Measurements from ENCODE around the gene MKLN1. TPM values are rescaled to one million over a fixed set of nuclear protein-coding genes. Genes with fewer than 3 reads are reported as not detected.

MKLN1 gene
- total and polyA plus RNA-seq, 4 donors: 7.1 to 48.4 (median 25.5) TPM

GRCh38 chr7:131443496-131443895, 115.8 kb downstream of the MKLN1 start:
- Histone ChIP-seq H3K27ac (ENCODE audit: low read depth in 1 of 2, low read length in 2 of 2) (no peak overlapping the region), H3K9me3 (ENCODE audit: control insufficient read depth in 4 of 4, low read length in 3 of 4) (no peaks in the 10 kb centered on the region), H3K4me1 (ENCODE audit: control insufficient read depth in 4 of 4, insufficient read depth in 4 of 4, low read length in 3 of 4) (no peaks in the 10 kb centered on the region), H3K9ac (ENCODE audit: low read depth in 1 of 2, low read length in 2 of 2) (no peak overlapping the region), H3K27me3 (ENCODE audit: control insufficient read depth in 4 of 4, insufficient read depth in 4 of 4, low read length in 3 of 4) (no peaks in the 10 kb centered on the region), H3K36me3 (ENCODE audit: control insufficient read depth in 4 of 4, insufficient read depth in 3 of 4, low read depth in 1 of 4, low read length in 3 of 4) (peaks cover 2 to 28% (median 18%) of the 10 kb centered on the region in 4 donors), H3K4me3 (ENCODE audit: low read depth in 1 of 3, low read length in 3 of 3) (no peak overlapping the region)
- TF ChIP-seq ATF3 (IDR thresholded peaks at IDR 0.05) (no peak), RAD21 (IDR thresholded peaks at IDR 0.05) (no peak), REST (IDR thresholded peaks at IDR 0.05) (no peak), RXRA (IDR thresholded peaks at IDR 0.05) (no peak), ZBTB33 (IDR thresholded peaks at IDR 0.05) (no peak), TAF1 (conservative IDR thresholded peaks at IDR 0.05) (no peak), SP1 (IDR thresholded peaks at IDR 0.05) (no peak), YY1 (IDR thresholded peaks at IDR 0.05) (no peak)
- no peak for DNase-seq (ENCODE audit: low spot score)
- 97% methylated on average over 5 of the region's 5 CpGs for WGBS

- H3K27ac ChIP-seq (ENCODE audit: low read depth in 1 of 2, low read length in 2 of 2): no peak overlapping the region
- H3K4me1 ChIP-seq (ENCODE audit: control insufficient read depth in 4 of 4, insufficient read depth in 4 of 4, low read length in 3 of 4): no peaks in the 10 kb centered on the region
- TF ChIP-seq EGR1 (IDR thresholded peaks at IDR 0.05; ENCODE audit: low read depth in 2 of 2) (no peak), NR2F2 (IDR thresholded peaks at IDR 0.05) (no peak), HNF4A (conservative IDR thresholded peaks at IDR 0.05) (no peak), RAD21 (IDR thresholded peaks at IDR 0.05) (no peak), REST (IDR thresholded peaks at IDR 0.05) (no peak), ZBTB33 (IDR thresholded peaks at IDR 0.05) (no peak), HNF4G (IDR thresholded peaks at IDR 0.05) (no peak), ATF3 (IDR thresholded peaks at IDR 0.05) (no peak), FOXA1 (IDR thresholded peaks at IDR 0.05) (no peak), YY1 (IDR thresholded peaks at IDR 0.05) (no peak), GABPA (IDR thresholded peaks at IDR 0.05 in 1 of 2, conservative IDR thresholded peaks at IDR 0.05 in 1 of 2) (no peak), FOXA2 (IDR thresholded peaks at IDR 0.05) (no peak), RXRA (IDR thresholded peaks at IDR 0.05) (no peak), TAF1 (conservative IDR thresholded peaks at IDR 0.05) (no peak), SP1 (IDR thresholded peaks at IDR 0.05) (no peak), CTCF (IDR thresholded peaks at IDR 0.05; ENCODE audit: low read depth, low read length, missing input control) (no peak)
- H3K9ac ChIP-seq (ENCODE audit: low read depth in 1 of 2, low read length in 2 of 2): no peak overlapping the region
- H3K27me3 ChIP-seq (ENCODE audit: control insufficient read depth in 4 of 4, insufficient read depth in 4 of 4, low read length in 3 of 4): no peaks in the 10 kb centered on the region
- H3K9me3 ChIP-seq (ENCODE audit: control insufficient read depth in 4 of 4, low read length in 3 of 4): no peaks in the 10 kb centered on the region
- DNase-seq (ENCODE audit: low spot score): no peak
- peaks cover 2 to 26% (median 23%) of the 10 kb centered on the region in 4 donors for H3K36me3 ChIP-seq (ENCODE audit: control insufficient read depth in 4 of 4, insufficient read depth in 3 of 4, low read depth in 1 of 4, low read length in 3 of 4)
- H3K4me3 ChIP-seq (ENCODE audit: low read depth in 1 of 3, low read length in 3 of 3): no peak overlapping the region
- 95% methylated on average over 1 of the region's 1 CpG for WGBS
Measured at GRCh38 chr7:131444683-131445082, 117.0 kb downstream of the MKLN1 start.
